A549 (cell line): ENCODE measurements around the gene PNKP. TPM values are rescaled to one million over a fixed set of nuclear protein-coding genes. Genes with fewer than 3 reads are reported as not detected.

Source experiments
- ATAC-seq, 2 experiments: fragments of 200-7000 bp in 1 of 2; fragments of >200 bp in 1 of 2; cut with Nextera tagmentation in 1 of 2; cut with Tn5 transposase in 1 of 2; 3 replicates each; pipeline versions ENCODE4 v1.8.0 to v1.9.1; 2018 to 2020; ENCODE audit warnings: mild to moderate bottlenecking in 1 of 2, moderate library complexity in 1 of 2
- CTCF ChIA-PET: fragments of 300-600 bp; sonication (Branson Sonifier 250); formaldehyde crosslinking; extraction: SDS; loops from one replicate; lab custom pipeline; 2021; ENCODE audit warnings: antibody characterized with exemption, inconsistent platforms; lab: Yijun Ruan, JAX
- POLR2A ChIA-PET: fragments of 350-600 bp; formaldehyde crosslinking; extraction: SDS; loops from one replicate; lab custom pipeline; 2021; ENCODE audit warnings: antibody characterized with exemption, inconsistent platforms; lab: Yijun Ruan, JAX
- DNase-seq, 2 experiments: peaks; one replicate each; pipeline versions ENCODE4 v3.0.0 to v3.0.0-alpha.2; 2011 to 2016; ENCODE audit warnings: low read depth in 1 of 2, low spot score in 1 of 2
- FAIRE-seq: peaks from 2 replicates; lab custom pipeline; 2011; peaks lifted over from hg19 to GRCh38; lab: Jason Lieb, UNC
- H3K27ac ChIP-seq, 2 experiments: fragments of >200 bp; sonication (Bioruptor Twin); formaldehyde crosslinking; 3 replicates each; pipeline ENCODE4 v1.5.1; 2016 to 2017
- H3K4me1 ChIP-seq: fragments of >200 bp; sonication (Bioruptor Twin); formaldehyde crosslinking; 3 replicates; pipeline ENCODE4 v1.6.1; 2016
- H3K4me2 ChIP-seq: fragments of >200 bp; sonication (Bioruptor Twin); formaldehyde crosslinking; 3 replicates; pipeline ENCODE4 v1.6.1; 2016
- H3K4me3 ChIP-seq: fragments of >200 bp; sonication (Bioruptor Twin); formaldehyde crosslinking; 3 replicates; pipeline ENCODE4 v1.5.1; 2016
- H3K9me3 ChIP-seq: fragments of >200 bp; sonication (Bioruptor Twin); formaldehyde crosslinking; 3 replicates; pipeline ENCODE4 v1.6.1; 2016
- BCL3 ChIP-seq: fragments of >200 bp; sonication (Bioruptor Twin); formaldehyde crosslinking; IDR thresholded peaks from 3 replicates; pipeline ENCODE4 v1.6.1; 2016
- FOSB ChIP-seq: fragments of 250-450 bp; sonication (Bioruptor Pico); IDR thresholded peaks from 2 replicates; pipeline ENCODE4 v1.5.0; 2020; ENCODE audit warnings: mild to moderate bottlenecking, moderate library complexity
- GATA3 ChIP-seq: IDR thresholded peaks from 2 replicates; pipeline ENCODE4 v1.6.1; 2012; ENCODE audit warnings: borderline replicate concordance
- HEYL ChIP-seq: fragments of 250-450 bp; sonication (Bioruptor Pico); IDR thresholded peaks from 2 replicates; pipeline ENCODE4 v1.8.0; 2021; ENCODE audit warnings: mild to moderate bottlenecking, moderate library complexity
- JUN ChIP-seq, 2 experiments: fragments of >200 bp; sonication (Bioruptor Twin); formaldehyde crosslinking; IDR thresholded peaks; 2 replicates in 1 of 2; 3 replicates in 1 of 2; pipeline ENCODE4 v1.6.1; 2016 to 2017
- KDM1A ChIP-seq: fragments of 200-600 bp; sonication (generic); IDR thresholded peaks from 2 replicates; pipeline ENCODE4 v1.6.1; 2016; ENCODE audit warnings: low read depth, mild to moderate bottlenecking
- MAFK ChIP-seq: fragments of 450-650 bp; IDR thresholded peaks from 2 replicates; pipeline ENCODE4 v1.6.1; 2014; ENCODE audit not compliant: partially characterized antibody
- PBX3 ChIP-seq: IDR thresholded peaks from 2 replicates; pipeline ENCODE4 v1.6.1; 2012
- POLR2A ChIP-seq: IDR thresholded peaks from 2 replicates; pipeline ENCODE4 v1.6.1; 2012; ENCODE audit warnings: mild to moderate bottlenecking, low read length
- POLR2AphosphoS2 ChIP-seq: conservative IDR thresholded peaks from 2 replicates; pipeline ENCODE4 v1.6.1; 2012; ENCODE audit warnings: low read length, improper control_type of control experiment, inconsistent platforms
- SMC3 ChIP-seq: fragments of >200 bp; sonication (Bioruptor Twin); formaldehyde crosslinking; IDR thresholded peaks from 3 replicates; pipeline ENCODE4 v1.6.1; 2018; ENCODE audit warnings: inconsistent platforms
- WGBS: methylation state at CpG from one replicate; pipeline ENCODE4 v1.1.6; 2017; ENCODE audit errors: missing lambda C conversion rate; 5-methylcytosine and 5-hydroxymethylcytosine counted together
- polyA plus RNA-seq, 4 experiments: library from polyadenylated mRNA; depleted of rRNA in 3 of 4; stranded (reverse); fragments of >200 nt; fragmentation: RNase III in 1 of 4; extraction: RNeasy Plus Mini Kit Qiagen cat#74134 plus additional on column Dnase treatment in 1 of 4; gene quantifications; 2 replicates in 3 of 4; 3 replicates in 1 of 4; pipeline ENCODE4 v1.2.3, GENCODE V29; 2011 to 2017
- TF ChIP-seq, protein P1 (sequence below): fragments of >200 bp; sonication (Bioruptor Twin); formaldehyde crosslinking; IDR thresholded peaks from 2 replicates; pipeline ENCODE4 v1.6.1; 2016
- TF ChIP-seq, protein P2 (sequence below): fragments of 150-350 bp; IDR thresholded peaks from 2 replicates; pipeline ENCODE4 v1.6.1; 2014; ENCODE audit warnings: low read depth, mild to moderate bottlenecking, low read length
- TF ChIP-seq, protein P3 (sequence below): fragments of 250-450 bp; sonication (Bioruptor Pico); IDR thresholded peaks from 2 replicates; pipeline ENCODE4 v1.5.0; 2020; ENCODE audit warnings: low read depth, mild to moderate bottlenecking, moderate library complexity

PNKP gene
- polyA plus RNA-seq, 2 of the 4 experiments (the other 2 are of a cell fraction) = 23.3 to 71.2 TPM

- no peak for FAIRE-seq
- 78% methylated on average over 18 of the region's 21 CpGs for WGBS
- CTCF ChIA-PET = interaction anchor here (0.9 to 2.8 kb wide), 2 partner anchors 10 to 12 kb away, joined by 3 to 13 read pairs; no protein-coding TSS in a partner anchor
These were observed 11.5 kb downstream of the PNKP start for GRCh38 chr19:49855676-49856573.

GRCh38 chr19:49855277-49855675, 12.1 kb downstream of the PNKP start:
- H3K27ac ChIP-seq = no peak overlapping the region
- FAIRE-seq (no peak), ATAC-seq (no peak; a peak in 1 of 6 replicates), DNase-seq (no peak)
- H3K4me1 ChIP-seq = peaks cover 32% of the 10 kb centered on the region
- no peaks in the 10 kb centered on the region for H3K9me3 ChIP-seq
- H3K4me2 ChIP-seq = no peak overlapping the region
- TF ChIP-seq, protein P1, sequence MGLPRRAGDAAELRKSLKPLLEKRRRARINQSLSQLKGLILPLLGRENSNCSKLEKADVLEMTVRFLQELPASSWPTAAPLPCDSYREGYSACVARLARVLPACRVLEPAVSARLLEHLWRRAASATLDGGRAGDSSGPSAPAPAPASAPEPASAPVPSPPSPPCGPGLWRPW = no peak
- TF ChIP-seq BCL3 (0 out of 3 replicates have a peak, but pooled peaks have one; percentile 8), KDM1A (peak; percentile 76; the same call in 1 of the 2 replicates)
- TF ChIP-seq, protein P2, sequence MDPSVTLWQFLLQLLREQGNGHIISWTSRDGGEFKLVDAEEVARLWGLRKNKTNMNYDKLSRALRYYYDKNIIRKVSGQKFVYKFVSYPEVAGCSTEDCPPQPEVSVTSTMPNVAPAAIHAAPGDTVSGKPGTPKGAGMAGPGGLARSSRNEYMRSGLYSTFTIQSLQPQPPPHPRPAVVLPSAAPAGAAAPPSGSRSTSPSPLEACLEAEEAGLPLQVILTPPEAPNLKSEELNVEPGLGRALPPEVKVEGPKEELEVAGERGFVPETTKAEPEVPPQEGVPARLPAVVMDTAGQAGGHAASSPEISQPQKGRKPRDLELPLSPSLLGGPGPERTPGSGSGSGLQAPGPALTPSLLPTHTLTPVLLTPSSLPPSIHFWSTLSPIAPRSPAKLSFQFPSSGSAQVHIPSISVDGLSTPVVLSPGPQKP = no peak
- ChIA-PET POLR2A (no interaction called here), CTCF (interaction anchor here (0.6 to 2.8 kb wide), 3 partner anchors 8 to 172 kb away, joined by 4 to 13 read pairs (median 7); no protein-coding TSS in a partner anchor)
- 92% methylated on average over 12 of the region's 12 CpGs for WGBS
- H3K4me3 ChIP-seq = no peak overlapping the region

More at GRCh38 chr19:49855676-49856573, 11.5 kb downstream of the PNKP start:
- H3K4me1 ChIP-seq = peaks cover 38% of the 10 kb centered on the region
- DNase-seq = no peak
- H3K27ac ChIP-seq = no peak overlapping the region
- no peak overlapping the region for H3K4me2 ChIP-seq
- H3K4me3 ChIP-seq = no peak overlapping the region
- no peaks in the 10 kb centered on the region for H3K9me3 ChIP-seq
- peak; percentile 2 to 10; a peak in 4 of 6 replicates for ATAC-seq
- TF ChIP-seq FOSB (CRISPR knock-in tag) (0 out of 2 replicates have a peak, but pooled peaks have one; percentile 29), GATA3 (peak; percentile 38; the same call in 1 of the 2 replicates), MAFK (no peak), POLR2AphosphoS2 (peak; percentile 92; the same call in 1 of the 2 replicates), JUN (IDR thresholded peaks at IDR 0.05) (peak in 1 of 2 experiments; percentile 2; a peak in 1 of 5 replicates), PBX3 (no peak; the same call in none of the 2 replicates), HEYL (CRISPR knock-in tag) (no peak), POLR2A (peak; percentile 5; the same call in 1 of the 2 replicates), SMC3 (no peak)
- TF ChIP-seq, protein P3, sequence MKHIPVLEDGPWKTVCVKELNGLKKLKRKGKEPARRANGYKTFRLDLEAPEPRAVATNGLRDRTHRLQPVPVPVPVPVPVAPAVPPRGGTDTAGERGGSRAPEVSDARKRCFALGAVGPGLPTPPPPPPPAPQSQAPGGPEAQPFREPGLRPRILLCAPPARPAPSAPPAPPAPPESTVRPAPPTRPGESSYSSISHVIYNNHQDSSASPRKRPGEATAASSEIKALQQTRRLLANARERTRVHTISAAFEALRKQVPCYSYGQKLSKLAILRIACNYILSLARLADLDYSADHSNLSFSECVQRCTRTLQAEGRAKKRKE = no peak
- TF ChIP-seq, all 56 proteins: peak for 5
- POLR2A ChIA-PET = no interaction called here
